Astrocyte of the hippocampus (primary cell): ENCODE results near the gene CPAMD8.
"Not testable (repeated sequence)": the region's sequence is repeated elsewhere in the genome, so short reads cannot be mapped to it uniquely, and the experiment has no call there.

Experiments used
- DNase-seq: peaks from one replicate; pipeline ENCODE4 v3.0.0; 2011; ENCODE audit warnings: low read depth, low spot score

Gene CPAMD8

GRCh38 chr19:17041976-17042375 lies 15.4 kb upstream of the CPAMD8 start:
- DNase-seq: no peak

DNA sequence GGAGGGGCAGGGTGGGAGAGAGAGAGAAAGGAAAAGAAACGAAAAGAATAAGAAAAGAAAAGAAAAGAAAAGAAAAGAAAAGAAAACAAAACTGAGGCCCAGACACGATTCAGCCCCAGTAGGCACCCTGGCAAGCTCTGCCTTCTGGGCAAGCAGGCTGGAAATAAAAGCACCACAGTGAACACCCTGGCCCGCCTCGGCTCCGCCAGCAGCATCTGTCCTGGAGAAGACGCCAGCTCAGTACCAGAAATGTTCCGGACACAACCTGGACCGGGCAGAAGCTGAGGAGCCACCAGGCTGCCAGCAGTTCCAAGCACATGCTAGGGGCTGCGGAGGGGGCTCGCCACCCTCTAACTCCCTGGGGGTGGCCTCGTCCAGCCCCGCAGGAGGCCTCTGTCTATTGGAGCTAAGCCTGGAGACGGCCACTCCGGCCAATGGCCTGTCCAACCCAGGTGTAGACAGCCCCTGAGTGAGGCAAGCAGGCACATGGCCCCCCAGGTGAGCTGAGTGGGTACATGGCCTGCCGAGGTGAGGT lies 11.4 kb upstream of the CPAMD8 start:
- DNase-seq: no peak

DNA sequence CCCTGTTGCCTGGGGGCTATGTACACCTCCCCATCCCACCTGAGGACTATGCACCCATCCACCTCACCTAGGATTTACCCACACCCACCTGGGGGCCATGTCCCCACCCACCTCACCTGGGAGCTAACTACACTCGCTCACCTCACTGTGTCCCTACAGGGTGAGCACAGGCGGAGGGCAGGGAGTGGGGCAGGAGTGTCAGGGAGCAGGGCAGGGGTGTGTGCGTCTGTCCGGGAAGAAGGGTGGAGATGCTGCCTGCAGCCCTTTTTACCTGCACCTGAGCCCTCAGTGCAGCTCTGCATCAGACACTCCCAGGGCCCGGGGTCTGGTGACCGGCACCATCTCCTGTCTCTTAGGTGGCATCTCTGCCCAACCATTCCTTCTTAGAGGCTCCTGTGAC lies 10.6 kb upstream of the CPAMD8 start:
- DNase-seq: no peak

GRCh38 chr19:17036640-17037039 lies 10.0 kb upstream of the CPAMD8 start:
- DNase-seq: no peak

DNA sequence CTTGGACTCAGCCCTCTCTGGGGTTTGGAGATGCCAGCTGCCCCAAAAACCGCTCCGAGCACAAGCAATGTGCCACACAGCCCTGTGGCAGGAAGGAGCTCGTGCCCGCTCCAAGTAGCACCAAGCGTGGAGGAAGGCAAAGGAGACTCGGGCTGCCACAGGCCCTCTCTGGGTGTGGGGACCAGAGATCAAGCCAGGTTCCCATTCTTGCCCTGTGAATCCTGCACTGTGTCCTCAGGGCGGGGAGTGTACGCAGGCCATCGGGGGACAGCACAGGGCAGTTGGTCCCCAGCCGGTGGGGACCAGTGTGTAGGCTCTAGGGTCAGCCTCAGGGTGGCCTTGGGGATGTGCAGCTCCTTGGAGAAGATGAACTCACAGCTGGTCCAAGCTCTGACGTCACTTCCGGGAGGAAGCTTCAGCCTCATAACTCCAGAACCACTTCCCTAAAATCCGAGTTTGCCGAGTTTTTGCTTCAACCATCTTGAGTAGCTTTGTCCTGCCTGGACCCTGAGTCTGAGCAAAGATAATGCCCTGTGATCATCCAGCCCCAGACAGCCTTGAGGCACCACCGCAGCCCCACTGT lies 9.3 kb upstream of the CPAMD8 start:
- DNase-seq: no peak

GRCh38 chr19:17031741-17032140 lies 5.1 kb upstream of the CPAMD8 start:
- no peak for DNase-seq

DNA sequence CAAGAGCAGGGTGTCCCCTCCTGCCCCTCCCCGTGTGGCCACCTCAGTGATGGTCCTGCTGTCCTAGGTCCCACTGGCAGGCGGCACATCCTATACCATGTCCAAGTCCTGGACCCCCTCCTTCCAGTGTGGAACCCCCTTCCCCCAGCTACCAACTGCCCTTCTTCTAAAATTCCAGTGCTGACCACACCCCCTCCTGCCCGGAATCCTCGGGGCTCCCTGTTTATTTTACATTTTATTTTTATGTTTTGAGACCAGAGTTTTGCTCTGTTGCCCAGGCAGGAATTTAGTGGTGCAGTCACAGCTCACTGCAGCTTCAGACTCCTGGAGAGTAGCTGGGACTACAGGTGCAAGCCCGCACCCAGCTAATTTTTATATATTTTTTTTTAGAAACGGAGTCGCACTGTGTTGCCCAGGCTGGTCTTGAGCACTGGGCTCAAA lies 945 bp upstream of the CPAMD8 start:
- DNase-seq: no peak

DNA sequence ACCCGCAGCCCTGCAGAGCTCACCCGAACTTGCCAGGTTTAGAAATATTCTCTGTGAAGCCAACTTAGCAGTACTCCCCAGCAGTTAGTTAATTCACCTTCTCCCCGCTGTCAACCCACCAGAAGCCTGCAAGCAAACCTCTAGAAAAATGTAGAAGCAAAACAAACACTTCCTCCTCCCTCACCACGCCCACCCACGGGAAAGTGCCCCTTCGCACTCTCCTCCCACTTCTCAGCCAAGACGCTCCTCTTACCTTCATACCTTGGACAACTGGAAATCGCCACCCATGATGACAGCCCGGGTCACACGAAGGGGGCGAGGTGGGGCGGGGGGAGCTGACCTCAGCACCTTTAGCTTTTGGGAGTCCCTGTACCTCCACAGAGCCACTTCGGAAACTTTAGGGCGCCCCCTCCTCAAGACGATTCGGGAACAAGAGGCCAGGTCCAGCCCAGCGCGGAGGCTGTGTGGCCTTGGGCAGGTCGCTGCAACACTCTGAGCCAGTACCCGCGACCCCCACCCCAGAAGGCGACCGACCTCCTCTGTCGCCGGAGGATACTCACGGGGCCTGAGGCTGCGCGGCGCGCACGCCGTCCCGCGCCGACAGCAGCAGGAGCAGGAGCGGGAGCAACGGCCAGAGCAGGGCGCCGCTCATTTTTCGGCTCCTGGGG lies 485 bp downstream of the CPAMD8 start:
- peak; percentile 16 for DNase-seq

DNA sequence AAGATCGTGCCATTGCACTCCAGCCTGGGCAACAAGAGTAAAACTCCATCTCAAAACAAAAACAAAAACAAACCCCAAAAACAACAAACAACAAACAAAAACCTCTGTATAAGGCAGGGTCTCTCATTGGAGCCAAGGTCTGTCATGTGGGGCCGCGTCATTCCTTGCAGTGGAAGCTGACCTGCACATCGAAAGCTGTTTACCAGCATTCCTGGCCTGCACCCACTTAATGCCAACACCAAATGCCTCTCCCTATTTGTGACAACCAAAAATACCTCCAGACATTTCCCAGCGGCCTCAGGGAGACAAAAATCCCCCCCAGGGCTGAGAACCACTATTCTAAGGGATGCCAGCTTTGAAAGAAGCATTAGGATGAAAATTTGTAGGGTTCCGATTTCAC lies 1.2 kb downstream of the CPAMD8 start:
- no peak for DNase-seq

DNA sequence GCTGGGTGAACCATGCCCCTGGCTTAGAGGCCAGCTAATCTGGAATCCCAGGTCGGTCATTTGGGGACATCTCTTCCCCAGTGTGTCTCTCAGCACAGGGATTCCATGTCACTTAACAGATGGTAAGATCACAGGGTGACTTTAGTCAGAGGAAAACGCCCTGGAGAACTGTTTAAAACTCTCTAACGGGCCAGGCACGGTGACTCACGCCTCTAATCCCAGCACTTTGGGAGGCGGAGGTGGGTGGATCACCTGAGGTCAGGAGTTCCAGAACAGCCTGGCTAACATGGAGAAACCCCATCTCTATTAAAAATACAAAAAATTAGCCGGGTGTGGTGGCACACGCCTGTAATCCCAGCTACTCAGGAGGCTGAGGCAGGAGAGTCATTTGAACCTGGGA lies 1.7 kb downstream of the CPAMD8 start:
- DNase-seq: not testable (repeated sequence)

DNA sequence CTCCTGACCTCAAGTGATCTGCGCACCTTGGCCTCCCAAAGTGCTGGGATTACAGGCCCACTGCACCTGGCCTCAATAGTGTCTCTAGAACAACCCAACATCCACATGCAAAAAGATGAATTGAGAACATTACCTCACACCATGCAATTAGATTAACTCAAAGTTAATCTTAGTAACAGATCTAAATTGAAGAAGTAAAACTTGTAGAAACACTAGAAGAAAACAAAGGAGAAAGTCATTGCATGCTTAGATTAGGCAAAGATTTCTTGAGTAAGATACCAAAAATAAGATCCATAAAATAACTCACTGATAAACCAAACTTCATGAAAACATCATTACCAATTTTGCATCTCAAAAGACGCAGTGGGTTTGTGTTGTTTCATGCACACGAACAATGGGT lies 2.8 kb downstream of the CPAMD8 start:
- no peak for DNase-seq

DNA sequence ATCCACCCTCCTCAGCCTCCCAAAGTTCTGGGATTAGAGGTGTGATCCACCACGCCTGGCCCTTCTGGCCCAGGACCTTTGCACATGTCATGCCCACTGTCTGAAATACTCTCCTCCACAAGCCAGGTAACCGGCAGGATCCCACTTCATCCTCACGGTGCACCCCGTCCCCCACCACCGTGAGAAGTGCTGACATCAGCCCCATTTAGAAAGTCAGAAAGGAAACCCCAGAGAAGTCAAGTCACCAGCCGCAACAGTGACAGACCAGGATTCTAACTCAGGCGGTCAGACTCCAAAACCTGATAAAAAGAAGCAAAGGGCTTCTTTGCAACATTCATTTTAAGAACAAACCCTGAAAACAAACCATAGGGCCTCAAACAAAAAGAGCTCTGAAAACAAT lies 3.9 kb downstream of the CPAMD8 start:
- DNase-seq: no peak

GRCh38 chr19:17021793-17022590 lies 4.6 kb downstream of the CPAMD8 start:
- DNase-seq: no peak

- DNase-seq: no peak
These were observed 5.3 kb downstream of the CPAMD8 start for GRCh38 chr19:17021328-17021727.

DNA sequence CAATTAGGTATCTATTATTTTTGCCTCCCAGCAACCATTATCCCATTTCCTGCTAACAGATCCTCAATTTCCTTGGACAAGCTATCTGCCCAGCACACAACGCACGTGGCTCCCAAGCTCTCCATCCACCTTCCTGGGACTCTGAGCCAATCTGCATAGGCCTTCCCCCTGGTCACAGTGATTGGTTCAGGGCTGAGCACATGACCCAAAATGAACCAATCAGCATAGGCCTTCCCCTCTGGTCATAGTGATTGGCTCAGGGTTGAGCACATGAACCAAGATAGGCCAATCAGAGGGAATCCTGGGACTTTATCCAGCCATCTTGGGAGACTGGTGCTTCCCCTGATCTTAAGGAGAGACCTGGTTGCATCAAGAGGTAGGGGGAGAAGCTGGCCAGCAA lies 5.8 kb downstream of the CPAMD8 start:
- DNase-seq: no peak

- DNase-seq: no peak
These were observed 6.2 kb downstream of the CPAMD8 start for GRCh38 chr19:17020385-17020784.

DNA sequence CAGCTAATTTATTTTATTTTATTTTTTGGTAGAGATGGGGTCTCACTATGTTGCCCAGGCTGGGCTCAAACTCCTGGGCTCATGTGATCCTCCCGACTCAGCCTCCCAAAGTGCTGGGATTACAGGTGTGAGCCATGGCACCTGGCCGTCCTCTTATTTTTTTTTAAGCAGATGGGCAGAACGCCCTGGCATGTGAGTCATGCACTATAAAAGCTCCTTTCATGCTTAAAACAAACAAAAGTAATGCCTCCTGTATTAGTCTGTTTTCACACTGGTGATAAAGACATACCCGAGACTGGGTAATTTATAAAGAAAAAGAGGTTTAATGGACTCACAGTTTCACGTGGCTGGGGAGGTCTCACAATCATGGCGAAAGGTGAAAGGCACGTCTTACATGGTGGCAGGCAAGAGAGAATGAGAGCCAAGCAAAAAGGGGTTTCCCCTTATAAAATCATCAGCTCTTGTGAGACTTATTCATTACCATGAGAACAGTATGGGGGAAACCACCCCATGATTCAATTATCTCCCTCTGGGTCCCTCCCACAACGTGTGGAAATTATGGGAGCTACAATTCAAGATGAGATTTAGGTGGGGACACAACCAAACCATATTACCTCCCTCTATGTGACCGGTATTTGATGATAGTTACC lies 12.3 kb downstream of the CPAMD8 start:
- not testable (repeated sequence) for DNase-seq

GRCh38 chr19:17011485-17011884 lies 15.1 kb downstream of the CPAMD8 start:
- DNase-seq: no peak

DNA sequence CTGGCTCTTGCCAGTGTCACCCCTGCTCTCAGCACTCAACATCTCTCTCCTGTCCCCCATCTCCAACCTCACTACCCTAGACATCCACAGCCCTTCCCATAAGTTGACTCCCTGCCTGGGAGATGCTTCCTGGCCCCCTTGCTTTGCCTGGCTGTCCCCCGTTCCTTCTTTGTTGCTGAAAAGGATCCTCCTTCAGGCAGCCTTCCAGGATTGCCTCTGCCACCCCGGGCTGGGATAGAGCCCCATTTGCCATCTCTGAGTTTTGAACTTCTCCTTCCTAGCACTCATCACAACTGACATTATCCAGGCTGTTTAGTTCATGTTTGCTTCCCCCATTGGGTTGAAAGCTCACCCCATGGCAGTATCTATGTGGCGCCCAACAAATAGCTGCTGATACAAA lies 20.0 kb downstream of the CPAMD8 start:
- no peak for DNase-seq

DNA sequence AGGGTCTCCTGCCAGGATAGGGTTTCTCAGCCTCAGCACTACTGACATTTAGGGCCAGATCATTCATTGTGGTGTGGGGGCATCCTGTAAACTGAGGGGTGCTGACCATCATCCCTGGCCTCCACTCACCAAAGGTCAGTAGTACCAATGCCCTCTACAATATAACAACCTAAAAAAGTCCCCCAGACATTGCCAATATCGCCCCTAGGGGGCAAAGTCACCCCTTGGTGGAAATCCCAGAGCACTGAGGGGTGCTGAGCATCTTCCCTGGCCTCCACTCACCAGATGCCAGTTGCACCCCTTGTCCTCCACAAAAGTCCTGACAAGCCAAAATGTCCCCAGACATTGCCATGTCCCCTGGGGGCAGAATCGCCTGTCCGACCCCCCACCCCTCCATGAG lies 21.6 kb downstream of the CPAMD8 start:
- no peak for DNase-seq

- DNase-seq: no peak
These were observed 22.2 kb downstream of the CPAMD8 start for GRCh38 chr19:17004386-17004785.

GRCh38 chr19:17002455-17002854 lies 24.2 kb downstream of the CPAMD8 start:
- DNase-seq: no peak
